Prostate gland (tissue), 2 donors: ENCODE measurements around the gene CRMP1.

Experiments
- CTCF ChIP-seq, 4 experiments: fragments of 200-600 bp in 2 of 4; fragments of 450-650 bp in 2 of 4; sonication (generic) in 2 of 4; IDR thresholded peaks; 1 replicate in 3 of 4; 2 replicates in 1 of 4; pipeline ENCODE4 v1.5.1; 2016 to 2019; ENCODE audit warnings: antibody characterized with exemption in 4 of 4, mild to moderate bottlenecking in 2 of 4, moderate library complexity in 2 of 4
- POLR2A ChIP-seq: fragments of 450-650 bp; IDR thresholded peaks from one replicate; pipeline ENCODE4 v1.6.1; 2016; ENCODE audit warnings: antibody characterized with exemption, mild to moderate bottlenecking

DNA sequence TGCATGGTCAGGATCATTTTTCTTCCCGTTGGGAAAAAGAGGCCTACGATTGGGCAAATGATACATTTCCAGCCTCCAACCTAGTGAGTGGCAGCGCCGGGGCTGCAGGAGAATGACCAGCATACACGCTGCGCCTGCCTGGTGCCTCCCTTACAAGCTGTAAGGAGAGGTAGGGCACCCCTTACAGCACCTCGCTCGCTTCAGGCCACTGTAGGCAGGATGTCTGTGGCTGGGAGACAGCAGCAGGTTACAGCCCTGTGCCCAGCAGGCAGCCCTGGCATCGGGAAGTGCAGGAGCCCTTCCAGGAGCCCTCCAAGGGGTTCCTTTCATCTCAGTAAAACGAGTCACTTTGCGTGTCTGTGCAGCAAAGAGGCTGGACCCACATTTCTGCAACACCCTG lies 93.5 kb downstream of the CRMP1 start:
- TF ChIP-seq CTCF (IDR thresholded peaks at IDR 0.05) (no peak), POLR2A (no peak)
